Middle frontal gyrus (tissue), 1 donor: ENCODE results near the gene CTIF.
"Not testable (repeated sequence)": the region's sequence is repeated elsewhere in the genome, so short reads cannot be mapped to it uniquely, and the experiment has no call there.

Source experiments
- DNase-seq: peaks from one replicate; pipeline ENCODE4 v3.0.0-alpha.2; 2015; ENCODE audit warnings: low spot score; ENCODE audit errors: extremely low spot score

The CTIF gene

GRCh38 chr18:48800876-48801727 is 262.3 kb downstream of the CTIF start:
- DNase-seq: no peak

GRCh38 chr18:48801728-48802542 is 263.1 kb downstream of the CTIF start:
- no peak for DNase-seq

- peak; percentile 51 for DNase-seq
Measured at GRCh38 chr18:48802543-48803290, 263.9 kb downstream of the CTIF start.

GRCh38 chr18:48803518-48803917 is 264.7 kb downstream of the CTIF start:
- DNase-seq: no peak

- no peak for DNase-seq
Measured at GRCh38 chr18:48803951-48804855, 265.4 kb downstream of the CTIF start.

- DNase-seq: no peak
Measured at GRCh38 chr18:48804856-48805610, 266.2 kb downstream of the CTIF start.

GRCh38 chr18:48805826-48806535 is 267.1 kb downstream of the CTIF start:
- DNase-seq: no peak

- no peak for DNase-seq
Measured at GRCh38 chr18:48806551-48807261, 267.9 kb downstream of the CTIF start.

- DNase-seq: no peak
Measured at GRCh38 chr18:48808476-48808875, 269.6 kb downstream of the CTIF start.

- no peak for DNase-seq
Measured at GRCh38 chr18:48809365-48809764, 270.5 kb downstream of the CTIF start.

GRCh38 chr18:48810805-48811204 is 272.0 kb downstream of the CTIF start:
- DNase-seq: no peak

GRCh38 chr18:48811401-48811800 is 272.6 kb downstream of the CTIF start:
- DNase-seq: no peak

- DNase-seq: not testable (repeated sequence)
Measured at GRCh38 chr18:48811977-48812451, 273.2 kb downstream of the CTIF start.

GRCh38 chr18:48813321-48813720 is 274.5 kb downstream of the CTIF start:
- no peak for DNase-seq

GRCh38 chr18:48813833-48814489 is 275.1 kb downstream of the CTIF start:
- DNase-seq: no peak

GRCh38 chr18:48814490-48815178 is 275.8 kb downstream of the CTIF start:
- DNase-seq: no peak

GRCh38 chr18:48815179-48815515 is 276.3 kb downstream of the CTIF start:
- no peak for DNase-seq
